Measurements from ENCODE around the gene APBA2.
A peak's percentile ranks its signal among the peaks of the same experiment; 100 is the strongest.

APBA2 gene

DNA sequence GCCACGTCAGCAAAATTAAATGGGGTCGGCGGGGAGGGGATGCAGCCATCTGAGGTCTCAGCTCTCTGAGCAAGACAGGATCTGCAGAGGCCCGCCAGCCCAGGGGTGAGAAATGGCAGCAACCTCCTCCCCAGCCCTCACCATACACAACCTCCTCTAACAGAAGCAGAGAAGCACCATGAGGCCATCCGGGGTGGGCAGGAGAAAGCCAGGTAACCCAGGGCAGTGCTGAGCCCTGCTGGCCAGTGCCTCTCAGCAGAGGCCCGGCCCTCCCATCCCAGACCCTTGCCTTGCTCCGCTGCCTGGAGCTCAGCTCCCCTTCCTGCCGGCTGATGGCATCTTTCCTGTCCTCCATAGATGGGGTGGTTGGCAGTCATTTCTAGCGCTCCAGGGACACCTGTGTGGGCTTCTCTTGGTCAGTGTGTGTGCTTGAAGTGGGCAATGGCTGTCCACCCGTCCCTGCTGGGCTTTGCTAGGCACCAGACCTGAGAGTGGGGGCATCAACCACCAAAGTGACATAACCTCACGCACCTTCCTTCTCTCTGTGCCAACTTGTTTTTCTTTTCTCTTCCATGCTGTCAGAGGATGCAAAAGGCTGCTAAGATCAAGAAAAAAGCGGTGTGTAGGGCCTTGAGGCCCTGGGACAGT lies 208.0 kb downstream of the APBA2 start:
- DNase-seq: no peak

DNA sequence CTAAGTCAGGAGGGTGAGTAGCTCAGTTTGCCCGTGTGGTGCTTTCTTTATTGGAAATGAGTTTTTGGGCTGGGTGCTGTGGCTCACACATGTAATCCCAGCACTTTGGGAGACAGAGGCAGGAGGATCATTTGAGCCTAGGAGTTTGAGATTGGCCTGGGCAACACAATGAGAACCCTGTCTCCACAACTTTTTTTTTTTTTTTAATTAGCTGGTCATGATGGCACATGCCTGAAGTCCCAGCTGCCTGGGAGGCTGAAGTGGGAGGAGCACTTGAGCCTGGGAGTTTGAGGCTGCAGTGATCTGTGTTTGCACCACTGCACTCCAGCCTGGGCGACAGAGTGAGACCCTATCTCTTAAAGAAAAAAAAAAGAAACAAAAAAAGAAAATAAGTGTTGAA lies 208.9 kb downstream of the APBA2 start:
- DNase-seq: no peak

DNA sequence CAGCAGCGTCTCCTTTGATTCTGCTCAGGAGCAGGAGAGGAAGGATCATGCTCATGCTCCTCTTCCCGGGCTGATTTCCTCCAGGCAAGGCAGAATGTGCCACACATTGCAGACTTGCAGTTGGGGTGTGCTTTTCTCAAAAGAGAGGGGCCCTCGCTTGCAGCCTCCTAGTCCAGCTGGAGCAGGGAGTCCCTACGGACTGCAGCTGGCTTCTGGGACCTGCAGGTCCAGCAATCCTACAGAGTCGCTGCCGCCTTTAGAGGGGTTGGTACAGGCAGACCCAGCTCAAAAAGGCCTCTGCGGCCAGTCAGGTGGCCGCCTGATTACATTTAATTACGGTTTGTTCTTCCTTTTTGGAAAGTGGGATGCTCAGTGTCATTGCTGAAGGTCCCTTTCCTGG lies 210.0 kb downstream of the APBA2 start:
- no peak for DNase-seq

DNA sequence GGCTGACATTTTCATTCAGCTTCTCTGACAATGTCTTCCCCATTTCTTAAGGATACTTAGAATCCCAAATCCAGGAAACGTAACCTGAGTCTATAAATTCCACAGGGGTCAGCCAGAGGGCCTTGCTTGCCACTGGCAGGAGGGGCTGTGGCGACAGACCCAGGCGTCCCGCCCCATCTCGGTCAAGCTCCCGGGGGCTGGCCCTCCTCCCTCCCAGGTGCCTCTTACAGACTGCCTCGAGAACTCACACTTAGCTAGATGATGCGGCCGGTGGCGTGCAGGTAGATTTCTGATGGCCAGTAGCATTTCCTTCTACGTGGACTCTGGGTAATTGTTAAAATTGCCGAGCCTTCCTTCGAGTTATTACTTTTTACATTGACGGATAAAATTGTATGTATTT lies 211.4 kb downstream of the APBA2 start:
- DNase-seq: no peak

DNA sequence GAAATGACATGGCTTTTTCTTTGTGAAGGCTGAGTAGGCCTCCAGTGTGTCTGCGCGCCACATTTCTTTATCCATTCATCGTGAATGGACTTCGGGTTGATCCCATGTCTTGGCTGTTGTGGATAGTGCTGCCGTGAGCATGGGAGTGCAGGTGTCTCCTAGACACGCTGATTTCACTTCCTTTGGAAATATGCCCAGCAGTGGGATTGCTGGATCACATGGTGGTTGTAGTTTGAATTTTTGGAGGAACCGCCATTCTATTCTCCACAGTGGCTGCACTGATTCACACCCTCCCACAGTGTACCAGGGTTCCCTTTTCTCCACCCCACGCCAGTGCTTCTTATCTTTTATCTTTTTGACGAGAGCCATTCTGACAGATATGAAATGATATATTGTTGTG lies 212.2 kb downstream of the APBA2 start:
- no peak for DNase-seq

DNA sequence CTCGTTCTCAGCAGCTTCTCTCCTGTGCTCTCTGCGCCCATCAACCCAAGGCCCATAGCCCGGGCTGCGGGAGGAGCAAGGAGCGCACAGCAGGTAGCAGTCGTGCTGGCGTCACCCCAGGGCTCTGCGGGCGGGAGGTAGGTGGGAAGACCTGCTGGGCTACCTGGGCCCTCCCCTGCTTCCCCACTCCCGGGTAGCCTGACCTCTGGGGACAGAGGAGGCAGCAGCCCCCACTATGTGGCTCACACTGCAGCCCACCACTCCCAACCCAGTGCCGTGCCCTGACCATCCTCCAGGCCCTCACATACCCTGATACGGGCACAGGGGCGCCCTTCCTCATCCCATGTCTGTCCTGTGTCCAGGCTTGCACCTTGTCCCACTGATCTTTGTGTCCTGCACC lies 212.9 kb downstream of the APBA2 start:
- no peak for DNase-seq

DNA sequence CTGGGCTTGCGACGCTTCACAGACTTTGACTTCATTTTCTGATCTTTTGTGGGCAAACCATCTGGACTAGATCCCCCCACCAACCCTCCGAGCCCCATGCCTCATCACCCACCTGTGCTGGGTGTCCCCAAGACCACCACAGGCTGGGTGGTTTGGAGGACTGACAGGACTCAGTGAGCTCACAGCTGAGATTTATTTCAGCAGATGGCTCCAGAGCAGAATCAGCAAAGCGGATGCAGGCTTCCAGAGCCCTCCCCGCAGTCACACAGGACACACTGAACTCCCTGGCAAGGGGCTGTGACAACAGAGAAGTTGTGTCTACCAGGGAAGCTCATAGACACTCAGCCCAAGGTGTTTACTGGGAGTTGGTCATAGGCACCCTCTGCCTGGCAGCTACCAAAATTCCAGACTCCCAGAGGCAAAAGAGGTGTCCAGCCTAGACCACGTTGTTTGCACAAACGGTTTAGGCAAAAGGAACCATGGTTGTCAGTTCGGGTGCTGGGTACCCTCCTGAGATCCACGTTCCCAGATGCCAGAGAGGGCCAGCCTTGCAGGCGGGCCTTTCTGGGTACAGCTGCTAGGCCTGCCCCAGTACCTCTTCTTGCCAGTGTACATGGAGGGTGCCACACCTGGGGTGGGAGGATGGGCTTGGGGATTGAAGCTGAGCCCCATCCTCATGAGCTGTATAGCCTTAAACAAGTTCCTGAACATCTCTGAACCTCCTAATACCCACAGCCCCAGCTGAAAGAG lies 213.5 kb downstream of the APBA2 start:
- no peak for DNase-seq

DNA sequence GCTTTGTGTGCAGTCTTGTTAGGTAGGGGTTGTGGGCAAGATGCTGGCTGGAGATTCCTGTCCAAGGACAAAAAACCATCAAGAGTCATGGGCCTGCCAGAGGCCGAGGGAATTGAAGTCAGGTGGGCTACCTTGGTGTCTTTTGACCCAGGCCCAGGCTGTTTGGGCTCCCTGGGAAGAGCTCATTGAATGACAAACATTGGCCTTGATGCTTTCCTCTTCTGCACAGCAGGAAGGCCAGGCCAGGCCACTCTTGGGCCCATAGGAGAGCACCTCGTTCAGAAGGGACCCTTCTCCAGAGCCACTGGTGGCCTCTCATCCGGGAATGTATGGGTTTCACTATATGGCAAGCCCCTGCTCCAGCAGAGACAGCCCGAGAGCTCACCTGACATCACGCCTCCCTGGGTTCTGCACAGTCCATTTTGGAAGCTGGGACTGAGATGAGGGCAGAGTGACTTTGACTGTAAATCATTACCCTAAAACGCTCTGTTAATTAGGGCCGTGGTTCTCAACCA lies 214.8 kb downstream of the APBA2 start:
- DNase-seq: no peak

DNA sequence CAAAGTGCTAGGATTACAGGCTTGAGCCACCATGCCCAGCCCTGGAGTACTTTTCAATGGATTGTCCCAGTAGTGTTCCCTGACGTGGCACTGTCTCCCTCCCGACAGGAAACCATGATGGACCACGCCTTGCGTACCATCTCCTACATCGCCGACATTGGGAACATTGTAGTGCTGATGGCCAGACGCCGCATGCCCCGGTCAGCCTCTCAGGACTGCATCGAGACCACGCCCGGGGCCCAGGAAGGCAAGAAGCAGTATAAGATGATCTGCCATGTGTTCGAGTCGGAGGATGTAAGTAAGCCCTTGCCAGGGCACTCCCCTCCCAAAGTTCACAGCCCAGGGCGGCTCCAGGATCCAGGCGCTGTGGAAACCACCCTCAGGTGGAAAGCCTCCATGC lies 215.7 kb downstream of the APBA2 start:
- DNase-seq: no peak

DNA sequence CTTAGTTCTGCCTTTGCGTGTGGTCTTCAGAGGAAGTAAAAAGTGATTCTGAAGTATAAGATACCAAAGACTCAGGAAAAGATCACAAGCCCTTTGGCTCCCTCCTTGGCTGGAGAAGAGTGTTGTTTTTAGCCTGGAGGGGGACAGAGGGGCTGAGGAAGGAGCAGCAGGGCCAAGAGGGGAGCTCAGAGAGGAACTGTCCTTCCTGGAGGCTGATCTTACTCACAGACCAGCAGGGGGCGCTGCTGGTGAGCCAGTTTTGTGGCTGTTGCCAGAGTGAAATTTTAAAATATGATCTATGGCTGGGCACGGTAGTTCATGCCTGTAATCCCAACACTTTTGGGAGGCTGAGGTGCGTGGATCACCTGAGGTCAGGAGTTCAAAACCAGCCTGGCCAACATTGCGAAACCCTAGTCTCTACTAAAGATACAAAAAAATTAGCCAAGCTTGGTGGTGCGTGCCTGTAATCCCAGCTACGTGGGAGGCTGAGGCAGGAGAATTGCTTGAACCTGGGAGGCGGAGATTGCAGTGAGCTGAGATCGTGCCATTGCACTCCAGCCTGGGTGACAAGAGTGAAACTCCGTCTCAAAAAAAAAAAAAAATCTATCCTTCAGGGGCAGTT lies 216.5 kb downstream of the APBA2 start:
- DNase-seq: peak; percentile 42

DNA sequence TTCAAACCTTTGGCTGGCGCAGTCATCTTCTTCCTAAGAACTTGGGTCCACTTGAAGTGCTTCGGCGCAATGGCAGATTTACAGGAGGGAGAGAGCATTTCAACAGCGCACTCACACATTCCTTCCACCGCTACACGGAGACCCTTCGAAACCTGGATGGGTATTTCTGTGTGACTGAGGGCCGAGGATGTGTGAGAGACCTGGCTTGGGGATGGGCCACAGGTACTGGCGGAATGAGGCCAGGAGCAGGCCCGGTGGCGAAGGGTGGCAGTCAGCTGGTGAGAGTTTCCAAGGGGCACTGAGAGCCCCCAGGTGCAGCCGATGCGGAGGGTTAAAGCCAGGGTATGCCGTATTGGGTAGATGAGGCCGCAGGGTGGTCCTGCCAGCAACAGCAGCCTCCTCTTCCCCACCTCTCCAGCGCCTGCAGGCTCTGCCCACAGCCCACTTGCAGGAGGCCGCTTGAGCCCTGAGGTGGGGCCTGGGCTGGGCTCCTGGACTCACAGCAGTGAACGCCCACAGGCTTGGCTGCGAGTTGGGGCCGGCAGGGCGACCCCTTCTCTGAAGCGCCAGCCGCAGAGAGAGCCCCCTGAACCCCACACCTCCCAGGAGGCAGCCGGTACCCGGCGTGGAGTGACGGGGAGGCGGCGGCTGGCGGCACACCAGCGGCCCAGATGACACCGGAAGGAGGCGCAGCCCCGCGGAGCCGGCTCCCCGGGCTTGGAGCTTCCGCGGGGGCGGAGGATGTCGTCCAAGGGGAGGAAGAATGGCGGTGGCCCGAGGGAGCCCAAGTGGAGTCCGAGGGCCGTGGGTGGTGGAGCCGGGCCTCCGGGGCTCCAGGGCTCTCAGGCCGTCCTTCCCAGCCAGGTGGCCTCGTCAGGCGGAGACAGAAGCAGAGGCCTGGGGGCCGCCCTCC lies 217.4 kb downstream of the APBA2 start:
- DNase-seq: no peak

DNA sequence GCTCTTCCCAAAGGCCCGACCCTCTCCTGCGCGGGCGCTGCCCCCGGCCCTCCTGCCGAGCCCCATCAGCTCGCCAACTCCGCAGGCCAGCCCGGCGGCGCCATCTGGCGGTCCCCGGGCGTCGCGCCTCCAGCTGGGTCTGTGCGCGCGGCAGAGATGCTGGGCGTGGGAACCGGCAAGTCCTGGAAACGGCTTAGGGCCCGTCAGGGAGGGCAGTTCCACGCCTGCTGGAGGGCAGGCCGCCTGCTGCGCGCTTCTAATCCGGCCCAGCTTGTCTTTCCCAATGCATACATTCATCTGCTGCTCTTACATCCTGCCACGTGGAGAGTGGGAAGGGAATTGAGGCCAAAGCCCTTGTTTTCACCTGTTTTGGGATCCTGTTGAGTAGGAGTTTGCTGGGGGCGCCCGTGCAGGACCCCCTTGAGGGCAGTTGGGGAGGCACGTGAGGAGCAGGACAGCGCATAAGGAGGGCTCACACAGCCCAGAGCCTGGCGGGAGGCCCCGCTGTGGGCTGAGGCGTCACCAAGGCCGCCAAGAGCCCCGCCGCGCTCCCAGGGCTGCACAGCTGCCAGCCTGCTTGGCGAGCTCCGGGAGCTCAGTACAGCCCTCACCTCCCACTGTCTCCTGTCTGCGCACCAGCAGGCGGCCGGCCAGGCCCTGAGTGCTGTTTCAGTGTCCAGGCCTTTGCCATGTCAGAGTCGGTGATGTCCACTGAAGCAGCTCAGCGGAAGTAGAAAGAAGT lies 218.2 kb downstream of the APBA2 start:
- DNase-seq: peak; percentile 39

DNA sequence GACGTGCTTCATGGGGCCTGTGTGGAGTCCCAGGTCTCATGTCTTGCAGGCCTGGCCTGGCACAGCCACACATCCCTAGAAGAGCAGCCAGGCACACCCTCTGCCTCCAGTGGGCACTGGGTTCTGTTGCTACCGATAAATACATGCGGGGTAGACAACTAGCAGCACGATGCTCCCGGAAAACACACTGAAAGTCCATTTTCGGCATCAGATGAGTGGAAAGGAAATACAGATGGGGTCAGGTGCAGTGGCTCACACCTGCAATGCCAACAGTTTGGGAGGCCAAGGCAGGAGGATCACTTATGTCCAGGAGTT lies 218.7 kb downstream of the APBA2 start:
- DNase-seq: no peak

DNA sequence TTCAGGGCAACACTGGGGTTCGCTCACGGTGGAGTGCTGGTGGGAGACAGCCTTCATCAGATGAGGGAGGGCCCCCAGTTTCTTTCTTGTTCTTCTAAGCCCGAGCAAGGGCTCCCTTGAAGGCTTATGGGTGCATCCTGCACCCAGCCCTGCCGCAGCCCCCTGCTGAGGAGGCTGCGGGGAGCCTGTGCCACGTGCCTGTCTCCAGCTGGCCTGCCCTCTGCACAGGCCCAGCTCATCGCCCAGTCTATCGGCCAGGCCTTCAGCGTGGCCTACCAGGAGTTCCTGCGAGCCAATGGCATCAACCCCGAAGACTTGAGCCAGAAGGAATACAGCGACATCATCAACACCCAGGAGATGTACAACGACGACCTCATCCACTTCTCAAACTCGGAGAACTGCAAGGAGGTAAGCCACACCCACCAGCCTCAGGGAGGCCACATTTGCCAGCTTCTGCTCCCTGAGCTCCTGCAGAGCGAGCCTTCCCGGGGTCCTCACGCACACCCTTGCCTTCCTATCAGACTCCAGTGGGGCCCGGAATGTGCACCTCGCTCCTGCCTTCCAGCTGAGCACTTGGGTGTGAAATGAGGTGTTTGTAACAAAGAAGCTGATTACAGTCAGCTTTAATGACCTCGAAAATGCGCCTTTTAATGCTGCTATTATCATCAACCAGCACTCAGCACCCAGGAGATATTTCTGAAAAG lies 219.5 kb downstream of the APBA2 start:
- DNase-seq: no peak

DNA sequence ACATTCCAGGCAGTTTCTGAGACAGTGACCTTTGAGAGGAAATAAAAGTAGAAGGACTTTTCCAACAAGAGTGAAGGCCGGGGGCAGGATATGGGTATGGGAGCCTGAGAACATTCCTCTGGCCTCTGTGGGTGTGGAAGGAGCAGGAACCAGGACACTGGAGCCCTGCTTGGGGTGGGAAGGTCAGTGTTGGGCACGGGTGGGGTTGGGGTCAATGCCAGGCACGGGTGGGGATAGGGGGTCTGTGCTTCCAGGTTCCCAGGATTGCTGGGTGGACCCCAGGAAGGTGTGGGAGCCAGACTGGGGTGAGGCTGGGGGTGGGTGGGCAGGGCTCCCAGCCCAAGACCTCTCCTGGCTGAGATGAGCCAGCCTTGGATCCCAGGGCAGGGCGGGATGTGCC lies 220.3 kb downstream of the APBA2 start:
- no peak for DNase-seq

DNA sequence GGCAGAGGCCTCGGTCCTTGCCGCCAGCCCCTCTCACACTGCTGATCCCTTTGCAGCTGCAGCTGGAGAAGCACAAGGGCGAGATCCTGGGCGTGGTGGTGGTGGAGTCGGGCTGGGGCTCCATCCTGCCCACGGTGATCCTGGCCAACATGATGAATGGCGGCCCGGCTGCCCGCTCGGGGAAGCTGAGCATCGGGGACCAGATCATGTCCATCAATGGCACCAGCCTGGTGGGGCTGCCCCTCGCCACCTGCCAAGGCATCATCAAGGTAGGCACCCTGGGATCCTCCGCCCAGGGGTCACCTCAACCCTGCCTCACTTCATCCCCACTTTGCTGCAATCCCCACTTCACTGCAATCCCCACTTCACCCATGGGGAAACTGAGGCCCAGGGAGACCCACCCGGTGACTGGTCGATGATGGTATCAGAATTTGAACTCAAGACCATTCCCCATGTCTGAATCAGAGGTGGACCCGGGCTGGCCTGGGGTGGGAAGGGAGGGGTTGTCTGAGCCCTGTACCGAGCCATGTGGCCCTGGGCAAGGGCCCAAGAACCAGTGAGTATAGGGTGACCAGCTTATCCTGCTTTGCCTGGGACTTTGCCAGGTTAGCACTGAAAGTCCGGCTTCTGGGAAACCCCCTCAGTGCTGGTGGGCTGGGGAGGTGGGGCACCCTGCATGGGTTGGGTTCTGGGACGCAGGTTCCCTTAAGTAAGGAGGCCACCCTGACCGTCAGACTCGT lies 220.9 kb downstream of the APBA2 start:
- no peak for DNase-seq

DNA sequence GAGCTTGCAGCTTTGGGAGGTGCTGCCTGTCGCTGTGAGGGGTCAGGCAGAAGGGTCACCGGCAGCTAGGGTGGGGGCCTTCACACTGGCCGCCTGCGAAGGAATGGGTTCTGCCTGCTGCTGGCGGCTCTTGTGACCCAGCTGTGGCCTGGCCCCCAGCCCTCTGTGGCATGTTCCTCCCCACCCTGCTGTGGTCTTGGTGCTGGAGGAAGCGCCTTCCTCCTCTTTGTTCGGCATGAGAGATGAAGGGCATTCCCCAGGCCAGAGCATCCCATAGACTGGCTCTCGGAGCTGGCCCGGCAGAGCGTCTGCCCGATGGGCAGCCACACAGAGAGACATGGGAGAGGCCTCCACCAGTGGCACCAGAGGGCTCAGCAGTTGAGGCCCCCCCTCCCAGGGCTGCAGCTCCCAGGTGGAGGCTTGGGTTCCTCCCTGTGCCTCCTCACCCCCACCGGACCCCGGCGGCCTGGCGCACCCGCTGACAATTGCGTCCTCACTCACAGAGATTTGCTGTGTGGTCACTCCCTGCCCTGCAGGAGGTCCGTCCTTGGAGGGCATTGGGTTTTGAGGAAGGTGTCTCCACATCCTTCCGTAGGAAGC lies 221.6 kb downstream of the APBA2 start:
- no peak for DNase-seq

DNA sequence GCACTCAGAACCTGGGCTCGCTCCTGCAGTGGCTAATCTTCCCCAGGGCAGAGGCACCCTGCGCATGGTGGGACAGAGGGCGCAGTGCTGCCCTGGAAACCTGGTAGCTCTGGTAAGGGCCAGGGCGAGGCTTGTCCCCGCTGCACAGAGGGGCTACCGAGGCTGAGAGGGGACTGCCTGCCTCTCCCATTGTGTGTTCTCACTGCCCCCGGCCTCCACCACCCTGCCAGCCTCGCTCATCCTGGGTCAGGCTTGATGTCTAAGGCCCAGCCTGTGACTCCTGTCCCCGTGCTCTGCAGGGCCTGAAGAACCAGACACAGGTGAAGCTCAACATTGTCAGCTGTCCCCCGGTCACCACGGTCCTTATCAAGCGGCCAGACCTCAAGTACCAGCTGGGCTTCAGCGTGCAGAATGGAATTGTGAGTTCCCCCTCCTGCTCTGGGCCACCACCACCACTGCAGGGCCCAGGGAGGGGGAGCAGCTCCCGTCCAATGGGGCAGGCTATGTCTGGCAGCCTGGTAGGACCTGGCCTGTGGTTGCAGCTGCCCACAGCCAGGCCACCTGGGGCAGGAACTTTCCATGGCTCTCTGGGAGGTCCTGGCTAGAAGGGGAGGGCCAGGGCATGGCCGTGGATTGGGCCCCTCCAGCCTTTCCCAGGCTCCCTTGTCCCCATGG lies 222.3 kb downstream of the APBA2 start:
- DNase-seq: no peak

DNA sequence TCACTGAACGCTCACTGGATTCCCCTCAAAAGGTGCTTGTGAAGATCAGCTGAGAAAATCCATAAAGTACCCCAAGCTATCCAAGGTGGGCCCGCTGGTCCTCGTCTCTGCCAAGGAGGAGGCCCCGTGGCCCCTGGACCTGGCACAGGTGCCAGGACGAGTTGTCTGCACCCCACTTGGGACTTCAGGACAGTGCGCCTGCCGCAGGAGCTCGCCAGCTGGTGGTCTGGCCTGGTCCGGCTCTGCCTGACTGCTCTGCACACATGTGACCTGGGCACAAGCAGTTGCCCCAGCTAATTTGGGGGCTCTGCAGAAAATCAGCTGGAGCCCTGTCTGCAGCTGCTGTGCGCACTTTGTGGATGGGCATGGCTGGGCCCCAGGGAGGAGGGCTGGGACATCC lies 224.0 kb downstream of the APBA2 start:
- no peak for DNase-seq

DNA sequence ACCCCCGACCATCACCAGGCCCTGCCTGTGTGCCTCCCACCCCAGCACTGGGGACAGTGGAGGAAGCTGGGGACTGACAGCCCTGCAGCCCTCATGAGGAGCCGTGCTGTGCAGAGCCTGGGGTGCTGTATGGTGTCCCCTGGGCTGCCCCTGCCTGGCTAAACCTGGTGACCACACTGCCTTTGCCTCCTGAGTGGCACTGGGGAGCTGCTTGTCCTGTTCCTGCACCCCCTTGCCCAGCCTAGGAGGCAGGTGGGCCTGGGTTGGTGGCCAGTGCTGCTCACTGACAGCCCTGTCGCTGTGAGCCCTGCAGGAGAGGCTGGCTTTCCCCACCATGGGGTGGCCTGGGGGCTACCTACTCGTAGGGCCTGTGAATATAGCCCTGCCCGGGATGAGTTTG lies 224.4 kb downstream of the APBA2 start:
- DNase-seq: no peak

Data from stimulated activated naive CD4-positive, alpha-beta T cell treated with Interleukin-2 at 50 U/mL for 16 hours (primary cell).